ENCODE results near the gene PDE1A. TPM values are rescaled to one million over a fixed set of nuclear protein-coding genes. Genes with fewer than 3 reads are reported as not detected.

The PDE1A gene
- polyA plus RNA-seq, 1 experiment = 1.0 TPM

- H3K27me3 ChIP-seq (ENCODE audit: control insufficient read depth, insufficient read depth, low read length) = no peaks in the 10 kb centered on the region
- ChIA-PET CTCF (interaction anchor here (1.3 kb wide), 1 partner anchor 11 kb away, joined by 4 read pairs; no protein-coding TSS in a partner anchor), POLR2A (no interaction called here)
- no peaks in the 10 kb centered on the region for H3K36me3 ChIP-seq (ENCODE audit: control insufficient read depth, insufficient read depth, low read length)
- H3K4me3 ChIP-seq (ENCODE audit: low read depth, low read length) = no peak overlapping the region
- DNase-seq (ENCODE audit: low read depth) = no peak
- TF ChIP-seq CTCF (IDR thresholded peaks at IDR 0.05; ENCODE audit: insufficient read depth, low read depth, low read length) = no peak
Observed at GRCh38 chr2:182330451-182331305, 96.2 kb downstream of the PDE1A start.

- CTCF ChIA-PET = interaction anchor here (0.6 kb wide), 1 partner anchor 1958 kb away, joined by 3 read pairs; no protein-coding TSS in a partner anchor
- POLR2A ChIA-PET = no interaction called here
Observed at GRCh38 chr2:182324665-182325064, 102.2 kb downstream of the PDE1A start.

GRCh38 chr2:182321096-182321495 lies 105.7 kb downstream of the PDE1A start:
- ChIA-PET CTCF (interaction anchor here (0.6 kb wide), 1 partner anchor 68 kb away, joined by 3 read pairs; no protein-coding TSS in a partner anchor), POLR2A (no interaction called here)
- Histone ChIP-seq H3K36me3 (ENCODE audit: control insufficient read depth, insufficient read depth, low read length) (no peaks in the 10 kb centered on the region), H3K27me3 (ENCODE audit: control insufficient read depth, insufficient read depth, low read length) (no peaks in the 10 kb centered on the region), H3K4me3 (ENCODE audit: low read depth, low read length) (no peak overlapping the region)
- TF ChIP-seq CTCF (IDR thresholded peaks at IDR 0.05; ENCODE audit: insufficient read depth, low read depth, low read length) = no peak
- DNase-seq (ENCODE audit: low read depth) = no peak

More at GRCh38 chr2:182324665-182325064, 102.2 kb downstream of the PDE1A start:
- Histone ChIP-seq H3K4me3 (ENCODE audit: low read depth, low read length) (no peak overlapping the region), H3K27me3 (ENCODE audit: control insufficient read depth, insufficient read depth, low read length) (no peaks in the 10 kb centered on the region), H3K36me3 (ENCODE audit: control insufficient read depth, insufficient read depth, low read length) (no peaks in the 10 kb centered on the region)
- no peak for DNase-seq (ENCODE audit: low read depth)
- TF ChIP-seq CTCF (IDR thresholded peaks at IDR 0.05; ENCODE audit: insufficient read depth, low read depth, low read length) = no peak

- H3K4me3 ChIP-seq (ENCODE audit: low read depth, low read length) = no peak overlapping the region
- no peak for TF ChIP-seq CTCF (IDR thresholded peaks at IDR 0.05; ENCODE audit: insufficient read depth, low read depth, low read length)
- no peak for DNase-seq (ENCODE audit: low read depth)
- ChIA-PET CTCF (interaction anchor here (0.6 kb wide), 1 partner anchor 79 kb away, joined by 3 read pairs; no protein-coding TSS in a partner anchor), POLR2A (no interaction called here)
- H3K36me3 ChIP-seq (ENCODE audit: control insufficient read depth, insufficient read depth, low read length) = no peaks in the 10 kb centered on the region
- no peaks in the 10 kb centered on the region for H3K27me3 ChIP-seq (ENCODE audit: control insufficient read depth, insufficient read depth, low read length)
Observed at GRCh38 chr2:182319556-182320505, 107.0 kb downstream of the PDE1A start.
